ENCODE results near the gene PITX2.

PITX2 gene

DNA sequence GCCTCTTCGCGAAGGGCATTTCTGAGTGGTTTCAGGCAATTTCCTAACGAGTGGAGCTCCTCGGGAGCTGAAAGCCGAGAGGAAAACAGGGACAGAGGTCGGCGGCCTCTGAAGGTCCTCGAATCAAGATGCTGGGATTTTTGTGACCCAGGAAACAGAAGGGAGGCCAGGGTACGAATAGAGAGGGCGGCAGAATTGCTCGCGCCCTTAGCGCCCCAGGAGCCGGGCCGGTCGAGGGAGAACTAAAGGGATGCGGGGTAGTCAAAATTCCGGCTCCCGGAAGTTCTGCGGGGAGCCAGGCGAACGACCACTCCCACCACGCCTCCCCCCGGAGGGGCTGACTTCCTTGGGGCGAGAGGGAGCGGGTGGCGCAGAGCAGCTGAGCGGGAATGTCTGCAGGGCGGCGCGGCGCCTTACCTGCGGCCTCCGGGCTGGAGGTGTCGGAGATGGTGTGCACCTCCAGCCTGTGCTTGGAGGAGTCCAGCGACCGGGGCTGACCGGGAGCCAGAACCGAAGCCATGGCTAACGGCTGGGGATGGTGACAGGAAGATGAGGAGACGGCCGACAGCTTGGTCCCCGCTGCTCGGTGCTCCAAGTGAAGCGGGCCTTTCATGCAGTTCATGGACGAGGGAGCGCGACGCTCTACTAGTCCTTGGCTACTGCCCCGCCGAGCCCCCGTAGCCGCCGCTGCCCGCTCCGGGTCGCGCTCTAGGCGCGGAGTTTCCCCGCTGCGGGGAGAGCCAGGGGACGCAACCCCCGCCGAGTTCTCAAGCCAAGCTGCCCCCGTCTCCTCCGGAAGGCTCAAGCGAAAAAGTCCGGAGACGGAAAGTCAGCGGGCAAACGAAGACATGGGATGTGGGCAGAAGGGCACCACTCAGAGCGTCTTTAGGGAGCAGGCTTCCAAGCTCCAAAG is 782 bp downstream of the PITX2 start:
- no peak for DNase-seq

DNA sequence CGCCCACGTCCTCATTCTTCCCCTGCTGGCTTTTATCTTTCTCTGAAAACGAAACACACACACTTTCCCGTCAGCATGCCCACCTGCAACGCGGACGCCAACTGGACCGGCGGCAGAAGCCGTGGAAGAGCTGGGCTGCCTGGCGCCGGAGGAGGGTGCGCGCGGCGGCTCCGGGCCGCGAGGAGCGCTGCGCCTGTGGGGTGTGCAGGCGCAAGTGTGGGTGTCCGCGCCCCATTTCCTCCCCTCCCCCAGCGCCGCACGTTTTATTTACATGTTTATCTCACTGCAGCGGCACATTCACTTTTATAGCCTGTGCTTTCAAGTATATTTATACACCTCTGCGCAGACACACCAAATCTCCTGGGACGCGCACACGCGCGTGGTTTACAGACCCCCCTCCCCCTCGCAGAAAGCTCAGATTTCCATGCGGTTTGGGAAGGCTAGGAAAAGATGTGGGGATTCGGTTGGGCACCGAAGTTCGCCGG is 1.5 kb downstream of the PITX2 start:
- no peak for DNase-seq

DNA sequence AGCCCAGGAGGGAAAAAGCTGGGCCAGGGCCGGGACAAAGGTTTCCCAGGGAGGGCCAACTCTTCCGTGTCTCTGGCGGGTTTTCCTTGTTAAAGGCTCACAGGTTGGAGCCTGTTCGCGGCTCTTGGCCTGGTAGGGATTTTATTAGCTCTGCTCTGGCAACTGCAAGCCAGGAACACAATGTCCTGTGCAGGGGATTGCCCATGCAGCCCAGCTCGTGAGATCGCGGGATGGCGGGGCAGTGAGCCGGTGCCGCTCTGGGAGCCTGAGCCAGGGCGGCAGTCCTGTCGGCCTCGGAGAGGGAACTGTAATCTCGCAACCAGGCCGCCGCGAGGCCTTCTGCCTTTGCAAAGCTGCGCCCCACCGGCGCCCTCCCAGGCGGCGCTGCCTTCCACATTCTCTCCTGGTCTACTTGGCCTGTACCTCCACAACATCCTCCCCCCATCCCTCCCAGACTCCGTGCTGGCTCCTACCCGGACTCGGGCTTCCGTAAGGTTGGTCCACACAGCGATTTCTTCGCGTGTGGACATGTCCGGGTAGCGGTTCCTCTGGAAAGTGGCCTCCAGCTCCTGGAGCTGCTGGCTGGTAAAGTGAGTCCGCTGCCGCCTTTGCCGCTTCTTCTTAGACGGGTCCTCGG is 2.1 kb downstream of the PITX2 start:
- no peak for DNase-seq

DNA sequence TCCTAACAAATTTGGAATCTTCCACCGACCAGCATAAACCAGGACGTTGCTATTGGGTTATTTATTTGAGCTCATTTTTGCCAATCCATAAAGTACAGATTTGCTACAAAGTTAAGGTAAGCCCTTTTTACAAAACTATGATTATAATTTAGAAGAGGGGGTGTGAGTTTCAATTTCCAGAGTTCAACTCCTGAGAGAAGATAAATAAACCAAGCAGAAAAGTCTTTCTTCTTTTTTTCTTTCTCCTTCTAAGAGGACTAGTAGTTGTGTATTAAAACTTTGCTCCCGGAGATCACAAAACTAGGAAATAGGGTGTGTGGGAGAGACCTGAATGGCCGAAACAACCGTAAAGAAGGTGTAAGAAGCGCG is 2.6 kb downstream of the PITX2 start:
- DNase-seq, result no peak

DNA sequence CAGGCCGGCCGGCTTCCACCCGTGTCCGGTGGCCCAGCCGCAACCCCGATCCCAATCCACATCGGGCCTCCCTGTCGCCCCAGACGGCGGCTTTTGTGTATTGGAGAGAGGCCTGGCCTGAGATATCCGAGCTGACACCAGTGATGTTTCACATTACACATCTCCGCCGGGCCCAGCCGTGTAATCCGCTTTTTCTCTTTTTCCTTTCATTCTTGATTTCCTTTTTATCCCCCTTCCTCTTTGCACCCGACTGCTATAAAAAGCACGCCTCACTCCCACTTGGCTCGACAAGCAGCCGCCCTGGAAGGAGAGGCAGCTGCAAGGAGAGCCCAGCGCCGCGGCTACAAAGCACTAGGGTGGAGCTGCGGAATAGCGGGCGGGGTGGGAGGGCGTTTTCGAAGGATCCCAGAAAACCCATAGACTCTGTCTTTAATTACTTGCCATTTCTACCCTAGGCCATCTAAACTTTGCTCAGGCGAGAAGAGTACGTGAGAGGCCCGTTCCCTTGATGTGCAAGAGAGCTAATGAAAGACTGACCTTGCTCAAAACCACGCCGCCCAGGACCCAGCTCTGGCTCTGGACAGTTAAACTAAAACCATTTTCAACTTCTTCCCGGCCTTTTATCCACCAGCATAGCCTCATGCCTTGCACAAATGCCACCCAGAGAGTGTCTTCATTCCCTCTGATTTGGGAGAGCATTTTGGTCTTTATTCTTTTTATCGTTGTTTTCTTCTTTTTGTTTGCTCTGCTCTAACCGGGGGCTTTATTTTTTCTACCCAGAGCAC is 3.2 kb downstream of the PITX2 start:
- no peak for DNase-seq

DNA sequence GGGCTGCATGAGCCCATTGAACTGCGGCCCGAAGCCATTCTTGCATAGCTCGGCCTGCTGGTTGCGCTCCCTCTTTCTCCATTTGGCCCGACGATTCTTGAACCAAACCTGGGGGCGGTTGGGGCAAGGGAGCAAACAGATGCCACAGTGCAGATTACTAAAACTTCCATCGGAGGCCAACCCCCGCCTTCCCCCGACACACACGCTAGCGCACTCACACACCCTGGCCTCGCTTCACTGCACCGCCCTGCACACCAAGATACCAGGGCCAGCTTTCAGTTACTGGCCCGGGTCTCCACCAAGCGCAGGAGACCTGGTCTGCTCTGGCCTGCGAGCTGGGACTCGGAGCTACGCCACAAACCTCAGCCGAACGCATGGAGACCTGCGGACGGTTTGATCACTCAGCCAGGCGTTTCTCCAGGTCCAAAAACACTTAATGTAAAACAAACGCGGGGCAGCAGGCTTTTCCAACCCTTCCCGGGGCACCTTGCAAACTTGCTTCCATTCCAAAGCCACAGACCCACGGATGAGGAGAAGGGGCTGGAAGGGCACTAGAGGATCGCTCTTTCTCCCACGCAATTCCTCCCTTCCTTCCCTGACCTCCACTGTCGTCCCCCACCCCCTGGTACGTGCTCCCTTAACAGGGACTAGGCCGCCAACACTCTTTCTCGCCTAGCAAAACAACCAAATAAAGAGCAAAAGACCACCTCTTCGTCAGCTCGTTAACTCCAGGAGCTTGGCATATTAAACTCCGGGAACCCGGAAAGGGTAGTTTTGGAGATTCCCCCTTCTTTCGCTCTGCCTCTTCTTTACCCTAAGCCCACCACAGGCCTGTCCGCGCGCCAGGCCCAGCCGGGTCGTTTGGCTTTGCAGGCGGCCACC is 4.1 kb downstream of the PITX2 start:
- DNase-seq, result no peak

DNA sequence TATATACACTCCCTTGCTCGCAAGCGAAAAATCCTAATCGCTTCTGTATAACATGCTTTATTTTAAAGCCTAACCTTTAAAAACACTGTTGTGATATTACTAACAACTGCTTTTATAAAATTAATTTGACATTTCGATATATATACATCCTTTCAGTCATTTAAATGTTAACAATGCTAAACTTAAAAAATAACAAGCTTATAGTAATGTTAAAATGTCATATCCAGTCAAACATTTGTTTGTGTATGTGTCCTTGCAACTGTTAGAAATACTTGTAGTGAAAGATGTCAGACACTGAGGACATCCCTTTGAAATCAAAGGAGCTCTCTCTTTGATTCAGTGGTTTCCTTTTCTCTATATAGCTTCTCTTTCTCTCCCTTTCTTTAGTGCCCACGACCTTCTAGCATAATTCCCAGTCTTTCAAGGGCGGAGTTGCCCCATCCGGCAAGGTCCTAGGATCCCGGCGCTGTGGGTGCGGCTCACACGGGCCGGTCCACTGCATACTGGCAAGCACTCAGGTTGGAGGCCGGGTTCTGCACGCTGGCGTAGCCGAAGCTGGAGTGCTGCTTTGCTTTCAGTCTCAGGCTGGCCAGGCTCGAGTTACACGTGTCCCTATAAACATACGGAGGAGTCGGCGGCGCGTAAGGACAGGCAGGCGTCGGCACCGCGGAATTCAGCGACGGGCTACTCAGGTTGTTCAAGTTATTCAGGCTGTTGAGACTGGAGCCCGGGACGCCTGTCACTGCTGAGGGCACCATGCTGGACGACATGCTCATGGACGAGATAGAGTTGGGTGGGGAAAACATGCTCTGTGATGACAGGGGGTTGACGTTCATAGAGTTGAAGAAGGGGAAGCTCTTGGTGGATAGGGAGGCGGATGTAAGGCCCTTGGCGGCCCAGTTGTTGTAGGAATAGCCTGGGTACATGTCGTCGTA is 5.0 kb downstream of the PITX2 start:
- DNase-seq, result no peak

DNA sequence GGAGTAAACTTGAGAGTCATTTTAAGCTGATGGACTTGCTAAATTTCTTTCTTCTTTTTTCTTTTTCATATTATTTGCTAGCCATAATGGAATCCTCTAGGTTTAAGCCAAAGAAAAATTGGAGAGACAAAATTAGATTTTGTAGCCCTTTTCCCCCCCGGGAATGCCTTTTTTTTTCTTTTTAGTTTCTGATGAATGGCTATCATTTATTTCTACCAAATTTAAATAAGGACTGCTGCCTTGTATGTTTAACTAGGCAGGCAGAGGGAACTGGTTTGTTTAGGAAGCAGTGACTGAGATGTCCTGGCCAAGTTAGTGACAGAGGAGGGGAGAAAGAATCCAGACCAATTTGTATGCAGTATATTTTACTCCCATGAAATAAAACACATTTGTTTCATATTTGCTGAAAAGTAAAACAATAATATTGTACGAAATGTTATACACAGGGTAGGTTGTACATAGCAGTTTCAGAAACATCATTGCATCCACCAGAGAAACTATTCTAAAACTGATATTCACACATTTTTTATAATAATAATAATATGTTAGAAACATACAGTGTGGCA is 5.7 kb downstream of the PITX2 start:
- DNase-seq, result no peak

DNA sequence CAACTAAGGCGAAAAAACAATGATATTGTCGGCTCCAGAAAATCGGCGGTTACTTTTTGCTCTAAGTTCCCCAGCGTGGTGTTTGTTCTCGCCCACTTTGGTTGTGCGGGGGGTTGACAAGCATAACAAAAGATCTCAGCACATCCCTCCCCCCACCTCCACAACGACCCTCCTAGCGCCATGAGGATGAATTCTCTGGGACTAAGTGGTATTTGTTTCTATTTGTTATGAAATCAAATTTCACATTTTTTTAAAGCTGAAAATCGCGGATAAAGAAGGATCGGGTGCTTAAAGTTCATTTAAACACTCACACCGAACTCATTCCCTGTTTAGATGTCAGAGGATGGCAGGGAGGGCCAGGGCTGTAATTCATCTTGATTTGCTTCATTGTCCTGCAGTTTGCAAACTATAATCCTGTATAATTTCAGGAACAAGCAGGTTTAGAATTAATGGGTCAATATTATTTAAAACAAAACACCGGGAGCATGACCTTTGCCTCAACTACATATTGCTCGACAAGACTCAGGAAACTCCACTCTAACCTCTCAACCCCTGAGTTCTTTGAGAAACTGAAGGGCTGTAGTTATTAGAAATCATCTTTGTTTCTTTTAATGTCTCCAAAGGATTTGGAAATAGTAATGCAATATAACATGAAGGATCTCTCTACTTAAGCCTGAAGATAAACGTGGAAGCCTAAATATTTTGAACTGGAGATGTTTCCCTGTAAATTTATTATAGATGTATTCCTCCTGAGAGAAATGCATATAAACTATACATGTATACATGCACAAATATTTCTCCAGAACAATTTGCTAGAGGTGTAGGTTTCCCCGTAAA is 6.4 kb downstream of the PITX2 start:
- DNase-seq, result no peak

DNA sequence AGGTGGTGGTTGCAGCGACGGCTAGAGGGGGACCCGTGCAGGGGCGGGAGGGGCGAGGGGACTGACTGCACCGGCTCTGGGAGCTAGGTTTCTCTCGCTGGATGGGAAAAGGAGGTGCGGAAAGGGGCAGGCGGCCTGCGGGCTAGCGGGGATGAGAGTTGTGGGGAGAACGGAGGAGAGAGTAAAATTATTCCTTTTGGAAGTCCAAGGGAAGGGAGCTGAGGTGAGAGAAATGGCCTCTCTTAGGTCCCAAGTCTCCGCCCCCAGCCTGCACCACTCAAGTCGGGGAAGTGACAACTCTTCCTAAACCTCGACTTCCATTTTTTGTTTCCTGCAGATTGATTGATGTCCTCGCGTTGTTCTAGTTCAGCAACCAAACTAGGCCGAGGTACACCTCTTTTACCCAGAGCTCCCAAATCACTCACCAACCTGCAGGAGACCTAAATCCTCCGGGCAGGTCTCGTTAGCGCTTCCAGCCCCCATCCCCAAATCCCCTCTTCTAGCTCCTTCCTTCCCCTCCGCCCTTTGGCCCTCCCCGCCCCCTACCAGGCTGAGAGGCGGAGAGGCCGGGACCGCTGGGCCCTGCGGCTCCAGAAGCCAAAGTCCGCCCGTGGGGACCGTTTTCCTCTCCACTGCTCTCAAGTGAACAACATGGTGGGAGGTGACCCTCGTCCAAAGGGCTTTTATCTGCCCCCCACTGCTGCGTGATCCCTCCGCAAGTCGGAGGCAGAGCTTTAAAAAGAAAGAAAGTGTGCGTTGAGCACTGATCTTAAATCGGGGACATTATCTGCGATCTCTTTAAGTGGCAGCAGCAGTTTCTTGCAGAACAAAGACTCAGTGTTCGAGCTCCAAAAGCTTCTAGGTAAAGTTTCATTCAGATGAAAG is 7.3 kb downstream of the PITX2 start:
- DNase-seq, result no peak

DNA sequence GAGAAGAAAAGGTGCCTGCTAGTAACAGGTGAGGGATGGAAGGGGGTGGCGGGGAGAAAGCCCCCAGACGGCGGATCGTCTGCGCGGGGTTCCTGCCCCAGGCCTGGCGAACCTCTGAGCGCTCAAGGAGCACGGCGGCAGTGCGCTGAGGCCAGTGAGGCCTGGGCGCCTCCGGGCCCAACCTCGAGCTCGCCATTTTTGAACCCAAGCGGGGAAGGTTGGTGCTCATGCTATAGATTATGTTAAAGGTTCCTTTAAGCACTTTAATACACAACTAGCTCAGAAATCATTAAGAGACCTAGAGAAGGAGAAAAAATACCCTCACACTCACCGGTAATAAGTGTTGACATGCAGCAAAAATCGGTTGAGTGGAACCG is 7.9 kb downstream of the PITX2 start:
- no peak for DNase-seq

DNA sequence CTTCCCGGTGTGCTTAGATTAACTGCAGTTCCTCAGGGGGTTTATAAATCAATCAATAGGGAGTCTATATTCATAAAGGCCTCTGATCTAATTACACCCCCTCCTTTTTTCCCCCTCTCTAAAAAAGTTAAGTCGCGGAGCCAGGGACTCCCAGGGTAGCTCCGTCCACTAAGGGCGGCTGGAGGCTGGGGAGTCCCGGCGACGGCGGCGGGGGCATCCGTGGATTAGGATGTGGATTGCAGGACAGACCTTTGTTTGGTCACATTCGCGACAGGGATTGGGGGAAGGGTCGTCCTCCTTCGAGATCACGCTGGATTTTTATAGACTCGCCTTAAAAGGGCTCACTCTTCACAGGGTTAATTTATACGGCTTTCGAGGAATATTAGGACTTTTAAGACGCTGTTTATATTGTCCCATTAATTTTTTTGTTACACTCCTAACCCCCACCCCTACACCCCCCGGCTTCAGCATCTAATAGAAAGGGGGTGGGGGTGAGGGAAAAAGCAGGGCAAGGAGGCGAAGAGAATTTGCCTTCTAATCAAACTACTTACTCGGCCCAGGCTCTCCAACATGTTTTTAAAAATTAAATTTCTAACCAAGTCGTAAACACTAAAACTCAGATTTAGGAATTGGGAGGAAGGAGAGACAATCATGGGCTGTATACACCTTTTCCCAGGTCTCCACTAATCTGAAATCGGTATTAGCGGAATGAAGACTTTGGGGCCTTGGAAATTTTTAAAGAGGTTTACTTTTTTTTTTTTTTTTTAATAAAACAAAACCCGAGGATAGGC is 8.5 kb downstream of the PITX2 start:
- DNase-seq, result no peak

DNA sequence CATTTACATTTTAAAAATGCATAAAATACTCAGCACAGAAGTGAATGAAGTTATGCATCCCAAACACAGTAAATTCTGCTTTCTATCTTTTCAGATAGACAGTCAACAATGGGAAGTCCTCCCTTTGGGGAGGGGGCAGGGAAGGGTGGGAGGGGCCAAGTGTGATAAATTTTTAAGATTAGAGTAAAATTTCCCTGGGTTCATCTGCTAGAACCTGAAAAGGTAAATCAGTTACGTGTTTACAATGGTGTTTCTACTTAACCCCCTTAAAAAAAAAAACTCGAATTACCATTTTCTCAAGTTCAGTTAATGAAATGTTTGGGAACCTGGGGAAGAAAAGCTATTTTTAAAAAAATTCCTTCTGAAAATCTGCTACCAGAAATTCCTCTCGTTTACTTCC is 9.1 kb downstream of the PITX2 start:
- DNase-seq, result no peak

DNA sequence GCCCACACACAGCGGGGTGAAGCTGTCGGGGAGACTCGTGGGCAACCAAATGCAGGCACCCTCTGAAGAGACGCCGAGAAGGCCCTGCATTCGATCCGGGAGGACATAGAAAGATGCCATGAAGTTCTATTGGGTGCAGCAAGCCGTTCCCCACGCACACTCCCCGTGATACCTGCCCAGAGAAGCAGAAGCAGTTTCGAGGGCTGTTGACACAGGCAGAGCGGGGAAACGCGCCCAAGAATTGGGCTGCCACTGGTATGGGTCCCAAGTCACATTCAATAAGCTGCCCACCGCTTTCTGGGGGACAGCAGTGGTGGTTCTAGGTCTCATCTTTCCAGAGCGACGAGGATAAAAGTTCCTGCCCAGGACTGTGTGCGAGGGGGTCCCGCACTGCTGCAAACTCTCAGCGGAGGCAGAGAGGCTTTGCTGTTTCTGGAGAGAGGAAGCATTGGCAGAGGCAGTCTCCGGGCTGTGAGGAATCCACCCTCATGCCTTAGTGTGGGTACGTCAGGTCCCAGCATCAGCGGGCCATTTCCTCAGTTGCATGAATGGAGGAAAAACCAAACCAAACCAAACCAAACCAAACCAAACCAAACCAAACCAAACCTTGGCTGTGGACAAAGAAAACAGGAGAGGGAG is 10.1 kb downstream of the PITX2 start:
- DNase-seq, result no peak

DNA sequence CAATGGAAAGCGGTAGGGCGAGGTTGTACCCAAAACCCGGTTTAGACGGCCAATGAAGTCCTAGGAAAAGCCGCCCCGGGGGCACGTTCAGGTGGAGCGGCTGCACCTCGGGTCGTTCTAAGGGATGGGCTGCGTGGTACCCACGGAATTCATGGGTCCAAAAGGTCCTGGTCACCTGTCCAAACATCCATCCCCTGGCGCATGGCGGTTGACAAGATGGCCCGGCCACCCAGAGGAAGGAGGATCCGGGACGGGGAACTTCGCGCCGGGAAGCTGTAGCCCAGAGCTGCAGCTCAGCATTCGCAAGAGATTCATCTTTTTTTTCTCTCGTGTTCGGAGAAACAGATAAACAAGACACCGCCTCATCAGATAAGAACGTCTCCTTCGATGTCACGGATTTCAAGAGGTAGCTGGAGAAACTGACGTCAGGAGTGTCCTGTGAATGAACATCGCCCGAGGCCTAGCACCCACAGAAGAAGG is 10.9 kb downstream of the PITX2 start:
- DNase-seq, result no peak

DNA sequence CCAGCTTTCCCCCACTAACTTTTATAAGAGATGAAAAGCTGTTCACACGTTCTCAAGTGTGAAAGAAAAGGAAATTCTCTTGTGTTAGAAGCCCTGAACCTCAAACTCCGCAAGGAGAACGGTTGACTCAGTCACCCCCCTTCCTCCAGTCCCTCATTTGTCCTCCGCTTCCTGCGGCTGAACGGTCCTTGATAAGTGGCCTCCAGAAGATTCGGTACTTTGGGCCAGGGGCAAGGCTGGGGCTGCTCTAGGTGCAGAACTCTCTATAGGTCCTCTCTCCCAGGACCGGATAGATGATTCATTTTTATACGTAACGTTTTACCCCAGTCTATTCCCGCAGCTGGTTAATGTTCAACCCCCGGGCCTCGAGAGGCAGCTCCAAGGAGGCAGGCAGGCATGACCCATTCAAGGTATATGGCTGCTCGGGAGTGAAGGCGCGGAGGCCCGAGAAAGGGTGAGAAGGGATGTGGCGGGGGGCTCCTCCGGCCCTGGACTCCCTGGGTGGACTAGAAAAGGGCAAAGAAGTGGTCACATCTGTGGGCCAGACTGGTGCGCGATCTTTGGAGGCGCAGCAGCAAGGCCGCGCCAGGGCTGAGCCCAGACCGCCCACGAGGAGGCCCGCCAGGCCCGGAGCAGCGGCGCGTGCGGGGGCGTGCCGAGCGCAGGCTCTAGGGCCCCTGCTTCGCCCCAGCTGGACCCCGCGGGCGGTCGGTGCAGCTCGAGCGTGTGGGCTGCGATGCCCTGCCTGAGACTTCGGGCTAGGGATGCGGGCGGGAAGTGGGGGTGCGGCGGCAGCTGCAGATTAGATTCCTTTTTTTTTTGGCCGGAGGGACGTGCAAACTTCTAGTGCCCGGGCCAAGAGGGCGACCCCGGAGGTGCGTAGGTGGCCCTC is 11.7 kb downstream of the PITX2 start:
- no peak for DNase-seq

DNA sequence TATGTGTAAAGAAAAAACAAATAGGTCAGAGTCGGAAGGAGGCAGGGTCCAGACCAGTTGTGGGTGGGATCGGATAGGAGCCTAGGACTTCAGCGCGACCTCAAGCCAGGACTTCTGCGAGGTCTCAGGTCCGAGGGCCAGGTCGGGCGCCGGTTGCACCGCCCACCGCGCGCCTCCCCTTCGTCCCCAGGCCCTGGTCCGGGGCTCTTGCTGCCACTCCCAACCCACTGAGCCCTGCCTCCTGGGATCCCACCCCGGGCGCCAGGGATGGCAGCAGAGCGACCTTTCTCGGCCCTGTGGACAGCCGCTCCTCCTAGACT is 12.3 kb downstream of the PITX2 start:
- DNase-seq, result no peak
